Measurements from ENCODE around the gene GPSM3.
"Not testable (repeated sequence)": the region's sequence is repeated elsewhere in the genome, so short reads cannot be mapped to it uniquely, and the experiment has no call there.

The GPSM3 gene

DNA sequence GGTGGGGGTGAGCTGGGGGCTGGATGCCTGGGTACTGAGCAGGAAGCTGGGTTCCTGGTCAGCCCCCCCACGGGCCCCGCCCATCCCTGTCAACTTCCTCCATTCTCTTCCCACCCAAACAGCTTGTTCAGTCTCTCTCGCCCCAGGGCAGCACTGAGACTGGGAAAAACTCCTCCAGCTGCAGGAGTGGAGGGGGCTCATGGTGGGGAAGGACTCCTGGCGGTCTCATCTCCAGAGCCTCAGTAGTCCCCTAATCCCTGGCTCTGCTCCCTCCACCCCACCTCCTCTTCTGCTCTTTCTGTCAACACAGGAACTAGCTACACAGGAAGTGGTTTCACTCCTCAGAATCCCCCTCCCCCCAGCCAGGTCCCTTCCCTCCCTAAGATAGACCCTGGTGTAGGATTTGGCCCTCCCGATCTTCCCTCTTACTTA, at the start of gene GPSM3:
TSS of gene GPSM3 (minus strand) at position 36 of the 432 bp plus-strand sequence. CDS start 130 bp downstream, outside the sequence.
- DNase-seq (ENCODE audit: low spot score) = no peak

- no peak for DNase-seq (ENCODE audit: low spot score)
Measured at GRCh38 chr6:32240686-32241085, 48.2 kb upstream of the GPSM3 start.

DNA sequence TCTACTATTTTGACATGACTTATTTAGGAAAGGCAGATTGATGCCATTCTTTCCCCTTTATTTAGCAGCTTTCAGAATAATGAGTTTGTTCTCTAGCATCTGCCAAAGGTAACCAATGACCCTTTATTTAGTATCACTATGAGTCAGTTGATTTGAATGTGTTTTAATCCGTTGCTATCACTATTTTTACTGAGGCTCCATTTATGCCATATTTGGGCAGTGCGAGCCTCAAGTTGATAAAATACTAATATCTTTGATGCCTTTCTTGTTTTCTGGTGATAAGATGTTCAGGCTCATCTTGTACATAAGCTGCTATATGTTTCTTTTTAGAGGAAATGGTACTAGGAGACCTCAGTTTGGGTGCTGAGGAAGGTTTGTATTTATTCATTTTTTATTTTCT, 47.0 kb upstream of the GPSM3 start:
- DNase-seq (ENCODE audit: low spot score) = no peak

GRCh38 chr6:32234934-32235333, 42.5 kb upstream of the GPSM3 start:
- DNase-seq (ENCODE audit: low spot score) = no peak

GRCh38 chr6:32226434-32226833, 34.0 kb upstream of the GPSM3 start:
- DNase-seq (ENCODE audit: low spot score) = no peak

DNA sequence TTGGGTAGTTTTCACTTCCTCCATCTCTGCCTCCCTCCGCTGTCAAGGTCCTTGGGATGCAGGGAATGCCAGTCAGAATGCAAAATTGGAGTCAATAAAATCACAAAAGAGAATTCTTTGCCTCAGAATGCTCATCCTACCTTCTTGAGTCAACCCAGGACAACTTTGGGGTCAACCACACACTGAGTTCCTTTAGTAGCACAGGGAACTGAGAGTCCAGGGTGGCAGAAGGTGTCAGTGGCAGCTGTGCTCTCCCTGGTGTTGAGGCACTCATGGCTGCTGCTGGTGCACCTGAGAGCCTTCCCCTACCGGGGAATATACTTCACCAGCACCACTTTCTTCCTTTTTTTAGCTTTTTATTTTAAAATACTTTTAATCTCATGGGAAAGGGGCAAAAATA, 32.3 kb upstream of the GPSM3 start:
- DNase-seq (ENCODE audit: low spot score) = no peak

GRCh38 chr6:32223258-32224235, 31.1 kb upstream of the GPSM3 start, which contains the start of gene NOTCH4:
Gene NOTCH4 (minus strand): TSS chr6:32224067. CDS start chr6:32223928, 139 bp downstream.
- no peak for DNase-seq (ENCODE audit: low spot score)

GRCh38 chr6:32222333-32223230, 30.1 kb upstream of the GPSM3 start:
- no peak for DNase-seq (ENCODE audit: low spot score)

DNA sequence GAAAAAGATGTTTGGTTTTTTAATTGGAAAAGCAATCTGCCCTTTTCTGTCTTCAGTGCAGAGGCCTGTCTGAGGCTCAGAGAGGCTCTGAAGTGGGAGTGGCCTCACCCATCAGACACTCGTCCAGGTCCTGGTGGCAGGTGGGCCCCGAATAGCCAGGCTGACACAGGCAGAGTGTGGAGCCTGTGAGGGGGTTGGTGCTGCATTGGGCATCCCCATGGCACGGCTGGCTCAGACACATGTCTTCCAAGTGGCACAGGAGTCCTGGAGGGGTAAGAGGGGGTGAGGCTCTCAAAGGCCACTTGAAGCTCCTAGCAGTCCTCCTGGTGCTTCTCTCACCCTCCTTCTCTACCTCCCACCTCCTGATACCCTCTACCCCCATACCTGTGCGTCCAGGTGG, 27.6 kb upstream of the GPSM3 start:
- DNase-seq (ENCODE audit: low spot score) = no peak

DNA sequence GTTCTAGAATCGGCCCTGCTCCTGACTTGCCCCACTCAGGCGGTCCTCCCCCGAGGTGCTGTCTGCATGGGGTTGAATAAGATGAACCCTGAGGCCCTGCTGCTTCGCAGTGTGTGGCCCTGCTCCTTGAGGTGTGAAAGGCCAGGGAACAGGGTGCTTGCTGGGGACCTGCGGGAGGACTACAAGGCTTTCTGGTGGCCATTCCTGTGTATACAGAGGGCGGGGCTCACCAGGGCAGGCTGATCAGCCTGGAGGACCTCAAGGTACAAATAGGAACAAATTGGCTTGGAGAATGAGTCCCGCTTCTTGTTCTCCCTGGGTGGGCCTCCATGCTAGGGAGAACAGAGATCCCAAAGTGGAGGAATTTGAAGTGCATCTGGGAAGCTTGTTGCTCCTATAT, 25.7 kb upstream of the GPSM3 start:
- no peak for DNase-seq (ENCODE audit: low spot score)

GRCh38 chr6:32216998-32217397, 24.6 kb upstream of the GPSM3 start:
- DNase-seq (ENCODE audit: low spot score) = no peak

GRCh38 chr6:32216285-32216684, 23.8 kb upstream of the GPSM3 start:
- DNase-seq (ENCODE audit: low spot score) = no peak

GRCh38 chr6:32215617-32216016, 23.2 kb upstream of the GPSM3 start:
- DNase-seq (ENCODE audit: low spot score) = no peak

DNA sequence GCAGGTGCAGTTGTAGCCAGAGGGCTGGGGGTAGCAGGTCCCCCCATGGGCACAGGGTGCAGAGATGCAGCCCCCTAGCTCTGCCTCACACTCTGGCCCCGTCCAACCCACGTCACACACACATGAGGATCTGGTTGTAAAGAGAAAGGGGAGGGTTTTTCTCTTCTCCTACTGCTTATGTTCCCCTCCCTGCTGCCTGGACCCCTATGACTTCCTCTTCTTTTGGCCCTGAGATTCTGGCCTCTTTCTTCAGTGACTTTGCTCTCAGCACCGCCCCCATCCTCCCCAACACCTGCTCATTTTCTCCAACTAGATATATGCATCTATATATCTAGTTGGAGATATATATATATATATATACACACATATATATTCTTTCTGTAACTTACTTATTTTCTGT, 21.7 kb upstream of the GPSM3 start:
- no peak for DNase-seq (ENCODE audit: low spot score)

DNA sequence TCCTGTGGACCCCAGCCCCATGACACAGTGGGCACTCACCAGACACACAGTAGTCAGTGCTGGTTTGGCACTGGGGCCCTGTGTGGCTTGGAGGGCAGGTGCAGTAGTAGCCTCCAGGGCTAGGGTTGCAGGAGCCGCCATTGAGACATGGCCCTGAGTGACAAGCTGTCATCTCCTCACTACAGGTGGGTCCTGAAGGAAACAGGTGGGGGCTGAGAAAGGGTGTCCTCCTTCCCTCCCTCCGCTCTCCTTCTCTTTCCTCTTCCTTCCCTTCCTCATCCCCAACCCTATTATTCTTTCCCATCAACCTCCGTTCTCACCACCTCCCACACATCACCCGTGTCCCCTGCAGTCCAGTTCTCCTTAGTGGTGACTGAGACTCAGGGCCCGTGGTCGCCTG, 21.2 kb upstream of the GPSM3 start:
- no peak for DNase-seq (ENCODE audit: low spot score)

DNA sequence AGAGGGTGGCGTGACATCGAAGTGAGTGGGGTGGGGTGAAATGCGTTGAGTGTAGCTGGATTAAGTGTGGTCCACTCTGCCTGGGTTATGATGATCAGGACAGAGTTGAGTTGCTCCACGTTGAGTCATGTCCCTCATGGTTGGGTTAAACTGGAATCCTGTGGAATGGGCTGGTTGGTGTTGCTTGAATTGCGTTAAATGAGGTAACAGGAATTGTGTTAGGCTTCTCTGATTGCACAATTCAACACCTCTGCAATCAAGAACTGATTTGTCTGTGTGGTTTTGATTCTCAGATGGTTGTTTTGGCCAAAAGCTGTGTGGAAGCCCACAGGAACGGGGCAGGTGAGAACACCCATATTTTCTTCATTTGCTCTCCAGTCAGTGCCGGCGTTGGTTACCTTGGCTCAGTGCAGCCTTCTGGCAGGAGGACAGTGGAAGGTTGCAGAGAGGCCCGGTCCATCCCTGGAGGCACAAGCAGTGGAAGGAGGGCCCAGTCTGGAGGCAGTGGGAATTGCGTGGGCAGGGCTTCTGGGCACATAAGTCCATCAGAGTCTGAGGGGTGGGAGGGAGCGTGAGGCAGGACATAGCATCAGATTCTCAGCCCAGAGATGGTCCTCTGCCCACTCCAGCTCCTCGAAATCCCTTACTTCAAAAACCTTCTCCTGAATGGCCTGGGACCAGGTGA, 19.8 kb upstream of the GPSM3 start:
- DNase-seq (ENCODE audit: low spot score) = no peak

- DNase-seq (ENCODE audit: low spot score) = not testable (repeated sequence)
Measured at GRCh38 chr6:32211432-32211831, 19.0 kb upstream of the GPSM3 start.

DNA sequence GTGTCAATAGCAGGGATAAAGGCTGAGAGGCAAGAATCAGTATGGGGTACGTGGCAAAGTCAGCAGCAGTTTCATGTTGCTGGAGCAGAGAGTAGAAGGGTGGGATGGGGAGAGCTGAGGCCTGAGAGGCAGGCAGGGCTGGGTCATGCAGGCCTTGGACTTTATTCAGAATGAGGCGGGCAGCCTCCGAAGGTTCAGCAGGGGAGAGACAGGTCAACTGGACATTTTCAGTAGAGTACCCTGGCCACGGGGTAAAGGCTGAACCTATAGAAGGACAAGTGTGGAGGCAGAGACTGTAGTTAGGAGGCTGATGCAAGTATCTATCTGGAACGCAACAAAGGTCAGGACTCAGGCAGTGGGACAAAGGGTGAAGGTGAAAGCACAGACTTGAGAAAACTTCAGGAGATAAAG, 17.8 kb upstream of the GPSM3 start:
- no peak for DNase-seq (ENCODE audit: low spot score)

DNA sequence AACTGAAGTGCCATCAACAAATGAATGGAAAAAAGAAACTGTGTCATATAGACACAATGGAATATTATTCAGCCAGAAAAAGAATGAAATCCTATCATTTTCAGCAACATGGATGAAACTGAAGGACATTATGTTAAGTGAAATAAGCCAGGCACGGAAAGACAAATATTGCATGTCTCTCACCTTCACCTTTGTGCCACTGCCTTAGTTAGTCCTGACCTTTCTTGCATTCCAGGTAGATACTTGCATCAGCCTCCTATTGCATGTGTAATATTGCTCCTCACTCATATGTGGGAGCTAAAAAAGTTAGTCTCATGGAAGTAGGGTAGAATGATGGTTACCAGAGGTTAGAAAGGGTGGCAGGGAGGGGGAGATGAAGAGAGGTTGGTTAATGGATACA, 16.6 kb upstream of the GPSM3 start:
- no peak for DNase-seq (ENCODE audit: low spot score)

- no peak for DNase-seq (ENCODE audit: low spot score)
Measured at GRCh38 chr6:32204268-32204715, 11.8 kb upstream of the GPSM3 start.

DNA sequence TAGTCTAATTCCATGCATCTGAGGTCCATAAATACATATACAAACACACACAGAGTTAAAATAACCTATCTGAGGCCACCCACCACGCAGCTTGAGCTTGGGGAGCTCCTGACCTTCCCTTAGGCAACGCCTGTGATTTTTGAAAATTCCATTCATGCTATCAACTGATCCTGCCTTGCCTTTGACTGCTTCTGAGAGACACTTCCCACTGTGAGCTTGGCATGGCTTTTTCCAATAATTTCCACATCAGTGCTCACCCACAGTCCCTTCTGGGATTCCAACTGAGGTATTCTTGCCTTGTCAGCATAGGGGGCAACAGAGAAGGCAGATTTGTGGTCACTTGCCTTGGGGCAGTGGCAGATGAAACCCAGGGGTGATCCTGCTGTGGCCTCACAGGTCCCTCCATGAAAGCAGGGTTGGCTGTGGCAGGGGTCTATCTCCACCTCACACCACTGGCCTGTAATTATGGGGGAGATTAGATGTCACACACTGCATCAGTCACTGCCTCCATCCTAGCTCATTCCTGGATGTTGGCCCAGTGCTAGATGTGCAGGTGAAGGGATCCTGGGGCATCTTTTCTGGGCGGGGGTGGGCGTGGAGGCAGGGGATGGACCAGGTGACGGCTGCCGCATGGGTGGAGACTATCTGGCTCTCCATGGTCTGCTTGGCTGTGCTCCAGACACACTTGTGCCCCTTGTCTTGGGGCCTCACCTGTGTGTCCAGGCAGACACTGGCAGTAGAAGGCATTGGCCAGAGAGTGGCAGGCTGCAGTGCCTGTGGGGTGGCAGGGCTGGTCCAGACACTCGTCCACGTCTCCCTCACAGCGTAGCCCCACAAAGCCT, 11.2 kb upstream of the GPSM3 start:
- DNase-seq (ENCODE audit: low spot score) = no peak

All from COLO829 (cell line).